OCI-LY7 (cell line): ENCODE data around the gene PDE2A. TPM values are rescaled to one million over a fixed set of nuclear protein-coding genes. Genes with fewer than 3 reads are reported as not detected.

ENCODE experiments used
- BruUV-seq: library from RNA; stranded (reverse); fragments of 400-500 nt; replicated peaks from 2 replicates; lab custom pipeline; 2021; lab: Mats Ljungman, UMichigan
- CTCF ChIA-PET: fragments of 300-600 bp; sonication (Branson Sonifier 250); formaldehyde crosslinking; loops from one replicate; lab custom pipeline; 2022; ENCODE audit warnings: antibody characterized with exemption; ENCODE audit not compliant: unreplicated experiment; lab: Charles Lee
- POLR2A ChIA-PET: fragments of 300-600 bp; sonication (Branson Sonifier 250); formaldehyde crosslinking; loops from one replicate; lab custom pipeline; 2022; ENCODE audit warnings: antibody characterized with exemption; lab: Charles Lee
- DNase-seq: peaks from one replicate; pipeline ENCODE4 v3.0.0-alpha.2; 2015; ENCODE audit warnings: low spot score
- H2AFZ ChIP-seq: fragments of 200-600 bp; sonication (generic), shearing (Covaris generic); 2 replicates; pipeline ENCODE4 v1.6.1; 2014; ENCODE audit warnings: mild to moderate bottlenecking, antibody characterized with exemption, low read length, moderate library complexity
- H3K27ac ChIP-seq: fragments of 200-600 bp; sonication (generic); 2 replicates; pipeline ENCODE4 v1.5.1; 2014; ENCODE audit warnings: mixed run types, low read depth, mild to moderate bottlenecking, moderate library complexity, low read length, inconsistent platforms; ENCODE audit not compliant: poor library complexity, severe bottlenecking
- H3K36me3 ChIP-seq: fragments of 200-600 bp; sonication (generic); 2 replicates; pipeline ENCODE4 v1.6.1; 2014; ENCODE audit warnings: mild to moderate bottlenecking, antibody characterized with exemption, low read length, moderate library complexity, mixed read lengths; ENCODE audit not compliant: insufficient read depth
- H3K4me1 ChIP-seq: fragments of 200-600 bp; sonication (generic); 2 replicates; pipeline ENCODE4 v1.5.1; 2014; ENCODE audit warnings: mild to moderate bottlenecking, low read length; ENCODE audit not compliant: insufficient read depth, poor library complexity, severe bottlenecking
- H3K4me2 ChIP-seq: fragments of 200-600 bp; sonication (generic); 2 replicates; pipeline ENCODE4 v1.6.1; 2014; ENCODE audit warnings: mild to moderate bottlenecking, low read length
- H3K4me3 ChIP-seq: fragments of 200-600 bp; sonication (generic); 2 replicates; pipeline ENCODE4 v1.5.1; 2014; ENCODE audit warnings: mild to moderate bottlenecking, low read depth, low read length; ENCODE audit not compliant: poor library complexity, severe bottlenecking
- H3K79me2 ChIP-seq: fragments of 200-600 bp; sonication (generic); 2 replicates; pipeline ENCODE4 v1.6.1; 2016; ENCODE audit warnings: low read depth, mild to moderate bottlenecking, low read length, moderate library complexity, mixed read lengths; ENCODE audit not compliant: insufficient read depth
- H3K9me2 ChIP-seq: fragments of 200-600 bp; sonication (generic); 2 replicates; pipeline ENCODE4 v1.6.1; 2016; ENCODE audit warnings: mild to moderate bottlenecking, low read length, mixed read lengths; ENCODE audit not compliant: insufficient read depth
- H3K9me3 ChIP-seq: fragments of 200-600 bp; sonication (generic); 2 replicates; pipeline ENCODE4 v1.6.1; 2014; ENCODE audit warnings: mild to moderate bottlenecking, mixed run types, low read length, mixed read lengths
- H4K20me1 ChIP-seq: fragments of 200-600 bp; sonication (generic); 2 replicates; pipeline ENCODE4 v1.6.1; 2014; ENCODE audit warnings: mild to moderate bottlenecking, antibody characterized with exemption, low read length, moderate library complexity, mixed read lengths; ENCODE audit not compliant: insufficient read depth
- CTCF ChIP-seq: fragments of 200-600 bp; sonication (generic); conservative IDR thresholded peaks from 2 replicates; pipeline ENCODE4 v1.5.1; 2014; ENCODE audit warnings: mild to moderate bottlenecking, antibody characterized with exemption, low read length, moderate library complexity, mixed read lengths
- EZH2phosphoT487 ChIP-seq: fragments of 200-600 bp; sonication (generic); IDR thresholded peaks from 2 replicates; pipeline ENCODE4 v1.6.1; 2018; ENCODE audit warnings: low read depth, borderline replicate concordance, mild to moderate bottlenecking, mixed run types, antibody characterized with exemption, low read length, moderate library complexity, mixed read lengths
- intact Hi-C: fragments of 100-400 bp; cut with micrococcal nuclease; formaldehyde crosslinking; loops from one replicate; pipeline ENCODE4 v1.10.0; 2022; ENCODE audit not compliant: unreplicated experiment
- total RNA-seq, 2 experiments: library from RNA; depleted of rRNA in 1 of 2; stranded (reverse); fragments of >200 nt in 1 of 2; shearing (Covaris generic) in 1 of 2; gene quantifications; 2 replicates each; pipeline ENCODE4 v1.2.3, GENCODE V29; 2014 to 2022

The PDE2A gene
- total RNA-seq, 2 experiments from 2014 or later: 0.68 TPM; not detected in 1

DNA sequence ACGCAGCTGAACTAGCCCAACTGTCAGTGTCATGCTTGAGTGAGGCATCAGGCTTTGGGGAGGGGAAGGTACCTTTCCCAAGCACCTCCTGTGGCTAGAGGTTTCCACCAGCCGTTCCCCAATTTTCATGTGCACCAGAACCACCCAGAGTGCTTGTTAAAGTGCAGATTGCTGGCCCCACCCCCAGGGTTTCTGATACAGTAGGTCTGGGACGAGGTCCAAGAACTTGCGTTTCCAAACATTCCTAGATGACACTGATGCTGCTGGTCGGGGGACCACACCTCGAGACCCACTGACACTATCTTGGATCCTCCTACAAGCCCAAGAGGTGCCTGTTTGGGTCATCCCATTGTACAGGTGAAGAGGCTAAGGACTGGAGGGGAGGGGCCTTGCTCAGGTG is 59.8 kb downstream of the PDE2A start:
- no peak for DNase-seq
- Histone ChIP-seq H3K4me3 (no peak overlapping the region), H2AFZ (no peak overlapping the region), H3K4me2 (no peak overlapping the region), H3K36me3 (no peaks in the 10 kb centered on the region), H3K9me2 (no peaks in the 10 kb centered on the region), H3K27ac (no peak overlapping the region), H4K20me1 (no peaks in the 10 kb centered on the region), H3K79me2 (no peaks in the 10 kb centered on the region), H3K9me3 (no peaks in the 10 kb centered on the region), H3K4me1 (peaks cover 10% of the 10 kb centered on the region)
- ChIA-PET POLR2A (no interaction called here), CTCF (no interaction called here)
- no peak for TF ChIP-seq EZH2phosphoT487
- no peak for TF ChIP-seq CTCF
- BruUV-seq: no TSS peak
- intact Hi-C loops: no loop called here

DNA sequence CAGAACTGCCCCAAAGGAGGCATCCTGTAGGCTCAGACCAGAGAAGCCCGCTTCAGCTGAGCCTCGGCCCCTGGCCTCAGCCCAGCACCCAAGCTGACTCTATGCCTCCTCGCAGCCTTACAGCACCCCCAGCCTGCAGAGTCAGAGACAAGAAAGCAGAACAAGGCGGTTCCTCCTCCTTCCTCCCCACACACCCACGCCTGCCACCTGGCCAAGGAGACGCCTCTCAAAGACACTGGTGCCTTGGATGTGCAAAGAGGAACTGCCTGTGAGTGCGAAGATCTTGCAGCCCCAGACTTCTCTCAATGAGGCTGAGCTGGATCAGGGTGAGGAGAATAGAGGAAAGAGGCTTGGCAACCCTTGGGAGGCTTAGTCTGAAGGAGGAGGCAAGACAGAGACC is 60.2 kb downstream of the PDE2A start:
- intact Hi-C loops: no loop called here
- H3K27ac ChIP-seq: no peak overlapping the region

DNA sequence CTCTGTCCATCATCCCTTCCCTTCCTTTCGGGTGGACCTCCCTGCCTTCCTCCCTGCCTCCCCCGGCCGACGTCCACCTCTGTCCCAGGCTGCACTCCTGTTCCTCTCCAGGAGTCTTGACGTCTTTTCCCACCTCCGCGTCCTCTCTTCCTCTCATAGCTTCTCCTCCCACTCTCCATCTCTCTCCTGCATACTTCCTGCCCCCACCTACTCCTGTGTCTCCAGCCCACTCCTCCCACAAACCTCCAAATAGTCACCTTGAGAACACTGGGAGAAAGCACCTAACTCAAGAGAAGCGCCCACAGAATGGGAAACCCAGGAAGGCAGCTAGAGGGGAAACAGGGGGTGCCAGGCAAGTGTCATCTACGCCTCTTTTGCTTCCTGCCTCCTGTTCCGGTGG is 60.8 kb downstream of the PDE2A start:
- Histone ChIP-seq H3K4me2 (no peak overlapping the region), H3K36me3 (no peaks in the 10 kb centered on the region), H3K79me2 (no peaks in the 10 kb centered on the region), H3K4me3 (no peak overlapping the region), H3K9me3 (no peaks in the 10 kb centered on the region), H2AFZ (no peak overlapping the region), H3K9me2 (no peaks in the 10 kb centered on the region), H3K4me1 (peaks cover 10% of the 10 kb centered on the region), H3K27ac (no peak overlapping the region), H4K20me1 (no peaks in the 10 kb centered on the region)
- ChIA-PET POLR2A (interaction anchor here (0.6 kb wide), 1 partner anchor 896 kb away, joined by 3 read pairs; no protein-coding TSS in a partner anchor), CTCF (no interaction called here)
- intact Hi-C loops: no loop called here
- TF ChIP-seq EZH2phosphoT487: no peak
- TF ChIP-seq CTCF: no peak
- no TSS peak for BruUV-seq
- DNase-seq: no peak

More for the DNA sequence above, 60.2 kb downstream of the PDE2A start:
- H3K9me3 ChIP-seq: no peaks in the 10 kb centered on the region
- H3K4me1 ChIP-seq: peaks cover 10% of the 10 kb centered on the region
- no peak overlapping the region for H3K4me2 ChIP-seq
- H2AFZ ChIP-seq: no peak overlapping the region
- no peaks in the 10 kb centered on the region for H3K9me2 ChIP-seq
- POLR2A ChIA-PET: interaction anchor here (0.6 kb wide), 1 partner anchor 896 kb away, joined by 3 read pairs; no protein-coding TSS in a partner anchor
- H4K20me1 ChIP-seq: no peaks in the 10 kb centered on the region
- H3K79me2 ChIP-seq: no peaks in the 10 kb centered on the region
- H3K4me3 ChIP-seq: no peak overlapping the region
- no peak for TF ChIP-seq EZH2phosphoT487
- H3K36me3 ChIP-seq: no peaks in the 10 kb centered on the region
- no TSS peak for BruUV-seq
- CTCF ChIA-PET: no interaction called here
- peak; percentile 74 for DNase-seq
